ENCODE results near the gene RSPH1. TPM values are rescaled to one million over a fixed set of nuclear protein-coding genes. Genes with fewer than 3 reads are reported as not detected.
A peak's percentile ranks its signal among the peaks of the same experiment; 100 is the strongest.

The RSPH1 gene
- total and polyA plus RNA-seq, 2 of the 4 experiments (the other 2 are of a cell fraction): not detected

DNA sequence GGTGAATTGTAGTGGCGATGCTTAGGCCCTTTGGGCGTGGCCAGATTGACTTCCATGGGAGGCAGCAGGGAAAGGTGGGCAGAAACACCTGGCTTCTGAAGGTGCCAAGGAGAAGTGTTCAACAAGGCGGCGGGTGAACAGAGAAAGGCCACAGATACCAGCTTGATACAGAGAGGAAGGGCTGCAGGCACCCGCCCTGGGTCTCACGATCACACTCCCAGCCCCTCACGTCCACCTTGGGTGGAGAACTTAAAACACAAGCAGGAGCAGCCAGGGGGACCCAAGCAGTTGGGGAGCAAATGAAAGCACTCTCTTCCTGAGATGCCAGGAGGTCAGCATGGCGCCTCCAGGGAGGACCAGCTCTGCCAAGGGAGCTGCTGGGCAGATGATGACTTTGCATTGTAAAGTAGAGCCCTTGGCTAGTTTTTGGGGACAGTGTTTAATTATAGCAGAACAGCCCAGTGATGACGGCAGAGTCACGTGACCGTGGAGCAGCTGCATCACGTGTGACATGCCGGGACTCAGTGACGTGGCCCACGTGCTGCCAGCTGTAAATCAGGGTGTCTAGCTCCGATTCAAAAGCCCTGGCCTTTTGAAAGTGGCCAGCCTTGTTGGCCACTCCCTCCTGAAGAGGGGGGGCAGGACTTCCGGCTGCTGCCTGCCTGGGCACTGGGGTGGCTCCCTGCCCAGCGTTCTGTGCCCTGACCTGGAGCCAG, 36.6 kb upstream of the RSPH1 start:
- Histone ChIP-seq H4K8ac (ENCODE audit: low read depth in 2 of 2, low read length in 2 of 2) (no peak overlapping the region), H4K91ac (ENCODE audit: insufficient read depth, low read depth, low read length) (no peak overlapping the region), H3K9me1 (ENCODE audit: insufficient read depth, low read length) (no peaks in the 10 kb centered on the region), H2BK5ac (ENCODE audit: low read depth, low read length, poor library complexity, severe bottlenecking) (no peak overlapping the region), H3K4me1 (ENCODE audit: control insufficient read depth, insufficient read depth, low read length) (no peaks in the 10 kb centered on the region), H2BK20ac (ENCODE audit: low read depth, low read length) (no peak overlapping the region), H2BK120ac (ENCODE audit: low read depth, low read length) (no peak overlapping the region), H3K14ac (replicated peaks; ENCODE audit: low read depth, low read length) (no peak overlapping the region), H2AFZ (replicated peaks; ENCODE audit: low read length, poor library complexity) (no peak overlapping the region), H3K9ac (ENCODE audit: low read depth, low read length) (no peak overlapping the region), H3K4ac (ENCODE audit: low read depth, low read length) (no peak overlapping the region), H4K20me1 (ENCODE audit: insufficient read depth, low read length) (no peaks in the 10 kb centered on the region), H3K27me3 (ENCODE audit: control insufficient read depth, insufficient read depth, low read length) (peaks cover 21% of the 10 kb centered on the region; the same call in 1 of the 2 replicates), H3K23ac (ENCODE audit: low read depth, low read length) (no peak overlapping the region), H2AK5ac (ENCODE audit: low read depth, low read length) (no peak overlapping the region), H3K79me1 (ENCODE audit: low read depth in 1 of 2, low read length in 2 of 2) (no peaks in the 10 kb centered on the region), H3K27ac (ENCODE audit: insufficient read depth, low read length) (no peak overlapping the region), H3K56ac (ENCODE audit: extremely low read depth, insufficient read depth, low read length) (no peak overlapping the region), H3K4me3 (ENCODE audit: insufficient read depth, low read depth, low read length) (no peak overlapping the region), H4K5ac (ENCODE audit: low read depth, low read length) (no peak overlapping the region), H3K4me2 (ENCODE audit: low read depth, low read length) (no peak overlapping the region), H2BK15ac (ENCODE audit: low read depth, low read length) (no peak overlapping the region), H3K18ac (ENCODE audit: low read depth, low read length) (no peak overlapping the region), H3K36me3 (ENCODE audit: control insufficient read depth, insufficient read depth, low read length) (no peaks in the 10 kb centered on the region), H3K9me3 (ENCODE audit: control insufficient read depth, insufficient read depth, low read length) (no peaks in the 10 kb centered on the region), H2AK9ac (replicated peaks; ENCODE audit: low read depth, low read length, poor library complexity) (no peak overlapping the region)
- no peak for TF ChIP-seq RCOR1 (IDR thresholded peaks at IDR 0.05; ENCODE audit: insufficient replicate concordance, low read length)
- no peak for TF ChIP-seq FOS (IDR thresholded peaks at IDR 0.05; ENCODE audit: low read depth, low read length)
- TF ChIP-seq, protein P1, sequence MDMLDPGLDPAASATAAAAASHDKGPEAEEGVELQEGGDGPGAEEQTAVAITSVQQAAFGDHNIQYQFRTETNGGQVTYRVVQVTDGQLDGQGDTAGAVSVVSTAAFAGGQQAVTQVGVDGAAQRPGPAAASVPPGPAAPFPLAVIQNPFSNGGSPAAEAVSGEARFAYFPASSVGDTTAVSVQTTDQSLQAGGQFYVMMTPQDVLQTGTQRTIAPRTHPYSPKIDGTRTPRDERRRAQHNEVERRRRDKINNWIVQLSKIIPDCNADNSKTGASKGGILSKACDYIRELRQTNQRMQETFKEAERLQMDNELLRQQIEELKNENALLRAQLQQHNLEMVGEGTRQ (IDR thresholded peaks at IDR 0.05; ENCODE audit: low read depth, low read length): peak; percentile 68
- ChIA-PET CTCF (no interaction called here), POLR2A (ENCODE audit: unreplicated experiment) (no interaction called here)
- WGBS, 2 experiments (ENCODE audit: extremely low coverage in 2 of 2, insufficient read length in 1 of 2): 64% methylated on average over 10 of the region's 18 CpGs; no CpG with 5 or more reads in 1 of the 2 experiments
- in situ Hi-C loops (cut with MboI; ENCODE audit: low sequenced_read_pairs): no loop called here
- DNase-seq (peak; percentile 12), ATAC-seq (ENCODE audit: low read depth) (no peak)
- no TSS peak for BruUV-seq (replicated peaks)
- dilution Hi-C loops (cut with HindIII; ENCODE audit: low sequenced_read_pairs, unreplicated experiment): no loop called here
- intact Hi-C loops (cut with micrococcal nuclease): no loop called here

All from IMR-90 (cell line).